D721Med (cell line): ENCODE data around the gene NEDD4.

Source experiments
- DNase-seq: peaks from one replicate; pipeline ENCODE4 v3.0.0; 2011; ENCODE audit warnings: low spot score; ENCODE audit not compliant: insufficient read length
- FAIRE-seq: peaks from 2 replicates; lab custom pipeline; 2011; peaks lifted over from hg19 to GRCh38; lab: Jason Lieb, UNC
- CTCF ChIP-seq: IDR thresholded peaks from 2 replicates; pipeline ENCODE4 v1.5.1; 2012; ENCODE audit warnings: mild to moderate bottlenecking, control low read depth; ENCODE audit not compliant: insufficient read depth; ENCODE audit errors: missing control alignments

NEDD4 gene

GRCh38 chr15:55990998-55991397 is 2.4 kb downstream of the NEDD4 start:
- no peak for FAIRE-seq
- TF ChIP-seq CTCF = no peak
- no peak for DNase-seq

- DNase-seq (no peak), FAIRE-seq (no peak)
- TF ChIP-seq CTCF = no peak
Observed at GRCh38 chr15:55990516-55990915, 2.9 kb downstream of the NEDD4 start.

GRCh38 chr15:55989383-55989782 is 4.0 kb downstream of the NEDD4 start:
- DNase-seq (no peak), FAIRE-seq (no peak)
- no peak for TF ChIP-seq CTCF

- DNase-seq (no peak), FAIRE-seq (no peak)
Observed at GRCh38 chr15:55981582-55982249, 11.7 kb downstream of the NEDD4 start.

GRCh38 chr15:55980511-55980910 is 12.9 kb downstream of the NEDD4 start:
- TF ChIP-seq CTCF = no peak
- no peak for FAIRE-seq
- no peak for DNase-seq

More at GRCh38 chr15:55981582-55982249, 11.7 kb downstream of the NEDD4 start:
- TF ChIP-seq CTCF = no peak

- no peak for DNase-seq
- no peak for TF ChIP-seq CTCF
- no peak for FAIRE-seq
Observed at GRCh38 chr15:55977231-55977630, 16.2 kb downstream of the NEDD4 start.

- TF ChIP-seq CTCF = no peak
- FAIRE-seq = no peak
- no peak for DNase-seq
Observed at GRCh38 chr15:55970286-55970685, 23.1 kb downstream of the NEDD4 start.
